Measurements from ENCODE around the gene BSG. TPM values are rescaled to one million over a fixed set of nuclear protein-coding genes. Genes with fewer than 3 reads are reported as not detected.

BSG gene
- polyA plus RNA-seq, 1 experiment, result 404 TPM

DNA sequence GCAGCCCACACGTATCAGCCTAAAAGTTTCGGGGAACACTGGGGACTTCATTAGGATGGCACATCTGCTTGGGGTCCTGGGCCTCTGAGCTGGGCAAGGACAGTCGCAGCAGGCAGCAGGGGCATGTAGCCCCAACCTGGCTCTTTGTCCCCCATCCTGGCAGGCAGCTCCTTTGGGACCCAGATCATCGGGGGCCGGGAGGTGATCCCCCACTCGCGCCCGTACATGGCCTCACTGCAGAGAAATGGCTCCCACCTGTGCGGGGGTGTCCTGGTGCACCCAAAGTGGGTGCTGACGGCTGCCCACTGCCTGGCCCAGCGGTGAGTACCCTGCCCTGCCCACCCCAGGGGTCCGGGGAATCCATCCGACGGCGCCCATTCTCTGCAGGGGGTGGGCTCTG is 25.3 kb upstream of the BSG start:
- TF ChIP-seq, protein P1, sequence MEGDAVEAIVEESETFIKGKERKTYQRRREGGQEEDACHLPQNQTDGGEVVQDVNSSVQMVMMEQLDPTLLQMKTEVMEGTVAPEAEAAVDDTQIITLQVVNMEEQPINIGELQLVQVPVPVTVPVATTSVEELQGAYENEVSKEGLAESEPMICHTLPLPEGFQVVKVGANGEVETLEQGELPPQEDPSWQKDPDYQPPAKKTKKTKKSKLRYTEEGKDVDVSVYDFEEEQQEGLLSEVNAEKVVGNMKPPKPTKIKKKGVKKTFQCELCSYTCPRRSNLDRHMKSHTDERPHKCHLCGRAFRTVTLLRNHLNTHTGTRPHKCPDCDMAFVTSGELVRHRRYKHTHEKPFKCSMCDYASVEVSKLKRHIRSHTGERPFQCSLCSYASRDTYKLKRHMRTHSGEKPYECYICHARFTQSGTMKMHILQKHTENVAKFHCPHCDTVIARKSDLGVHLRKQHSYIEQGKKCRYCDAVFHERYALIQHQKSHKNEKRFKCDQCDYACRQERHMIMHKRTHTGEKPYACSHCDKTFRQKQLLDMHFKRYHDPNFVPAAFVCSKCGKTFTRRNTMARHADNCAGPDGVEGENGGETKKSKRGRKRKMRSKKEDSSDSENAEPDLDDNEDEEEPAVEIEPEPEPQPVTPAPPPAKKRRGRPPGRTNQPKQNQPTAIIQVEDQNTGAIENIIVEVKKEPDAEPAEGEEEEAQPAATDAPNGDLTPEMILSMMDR (IDR thresholded peaks at IDR 0.05; ENCODE audit: low read depth, low read length), result no peak
- Histone ChIP-seq H3K9me3 (ENCODE audit: control insufficient read depth, insufficient read depth, low read length) (peaks cover 5% of the 10 kb centered on the region; the same call in 1 of the 2 replicates), H3K27me3 (ENCODE audit: control insufficient read depth, insufficient read depth, low read length) (no peaks in the 10 kb centered on the region), H3K4me3 (ENCODE audit: low read depth, low read length) (no peak overlapping the region), H3K27ac (ENCODE audit: low read depth, low read length) (no peak overlapping the region)
- CTCF ChIA-PET, result no interaction called here
- DNase-seq (ENCODE audit: low read depth, low spot score), result no peak
- POLR2A ChIA-PET, result interaction anchor here (0.8 kb wide), 1 partner anchor 26 kb away, joined by 4 read pairs; the partner anchor contains the start of gene BSG

DNA sequence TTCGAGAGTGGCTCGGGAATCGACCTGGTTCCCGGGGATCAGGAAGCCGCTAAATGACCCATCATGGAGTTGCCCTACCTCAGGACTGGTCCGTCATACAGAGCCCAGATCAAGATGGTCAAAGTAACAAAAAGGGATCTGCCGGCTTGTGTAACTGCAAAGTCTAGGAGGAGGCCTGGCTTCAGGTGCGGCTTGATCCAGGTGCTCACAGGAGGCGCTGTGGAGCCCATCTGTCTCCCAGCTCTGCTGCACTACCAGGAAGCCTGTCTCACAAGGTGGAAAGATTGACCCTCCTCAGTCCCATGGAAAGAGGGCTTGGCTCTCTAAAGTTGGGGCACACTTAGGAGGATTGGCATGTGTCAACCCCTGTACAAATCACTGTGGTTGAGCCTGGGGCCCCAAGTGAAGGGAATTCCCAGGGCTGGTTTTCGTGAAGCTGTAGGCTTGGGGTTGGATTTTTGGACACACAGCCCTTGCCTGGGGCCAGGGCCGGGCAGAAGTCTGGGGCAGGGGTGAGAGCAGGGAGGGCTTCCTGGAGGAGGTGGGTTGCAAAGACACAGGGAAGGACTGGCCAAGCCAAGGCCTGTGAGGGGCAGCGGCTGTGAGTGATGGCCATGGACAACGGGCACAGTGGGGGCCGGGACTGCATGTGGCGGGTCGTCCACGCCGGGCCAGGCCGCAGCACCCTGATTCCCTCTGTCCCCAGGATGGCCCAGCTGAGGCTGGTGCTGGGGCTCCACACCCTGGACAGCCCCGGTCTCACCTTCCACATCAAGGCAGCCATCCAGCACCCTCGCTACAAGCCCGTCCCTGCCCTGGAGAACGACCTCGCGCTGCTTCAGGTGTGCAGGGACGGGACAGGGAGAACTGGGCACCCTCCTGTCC is 24.3 kb upstream of the BSG start:
- ChIA-PET CTCF (no interaction called here), POLR2A (interaction anchor here (0.8 kb wide), 1 partner anchor 25 kb away, joined by 4 read pairs; the partner anchor contains the start of gene BSG)

DNA sequence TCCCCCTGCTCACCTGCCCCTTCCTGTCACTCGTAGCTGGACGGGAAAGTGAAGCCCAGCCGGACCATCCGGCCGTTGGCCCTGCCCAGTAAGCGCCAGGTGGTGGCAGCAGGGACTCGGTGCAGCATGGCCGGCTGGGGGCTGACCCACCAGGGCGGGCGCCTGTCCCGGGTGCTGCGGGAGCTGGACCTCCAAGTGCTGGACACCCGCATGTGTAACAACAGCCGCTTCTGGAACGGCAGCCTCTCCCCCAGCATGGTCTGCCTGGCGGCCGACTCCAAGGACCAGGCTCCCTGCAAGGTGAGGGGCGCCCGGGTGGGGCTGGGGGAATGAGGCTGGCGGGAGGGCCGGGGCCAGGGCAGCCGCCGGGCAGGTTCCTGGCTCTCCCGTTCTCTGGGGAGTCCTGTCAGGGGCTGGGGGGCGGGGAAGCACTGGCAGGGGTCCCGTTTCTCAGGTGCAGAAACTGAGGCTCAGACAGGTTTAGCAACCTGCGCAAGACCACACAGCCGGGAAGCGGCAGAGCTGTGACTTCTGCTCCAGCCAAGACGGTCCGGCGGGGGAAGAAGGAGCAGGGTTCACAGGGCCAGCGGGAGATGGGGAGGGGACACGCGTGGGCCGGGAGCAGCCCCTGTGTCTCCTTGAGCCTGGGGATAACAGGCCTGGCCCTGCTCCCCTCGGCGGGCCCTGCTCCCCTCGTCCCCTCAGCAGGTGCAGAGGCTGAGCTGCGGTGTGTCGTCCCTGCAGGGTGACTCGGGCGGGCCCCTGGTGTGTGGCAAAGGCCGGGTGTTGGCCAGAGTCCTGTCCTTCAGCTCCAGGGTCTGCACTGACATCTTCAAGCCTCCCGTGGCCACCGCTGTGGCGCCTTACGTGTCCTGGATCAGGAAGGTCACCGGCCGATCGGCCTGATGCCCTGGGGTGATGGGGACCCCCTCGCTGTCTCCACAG is 23.2 kb upstream of the BSG start:
- TF ChIP-seq, protein P1 (IDR thresholded peaks at IDR 0.05; ENCODE audit: low read depth, low read length), result no peak
- H3K9me3 ChIP-seq (ENCODE audit: control insufficient read depth, insufficient read depth, low read length), result no peaks in the 10 kb centered on the region; the same call in 1 of the 2 replicates
- H3K27me3 ChIP-seq (ENCODE audit: control insufficient read depth, insufficient read depth, low read length), result no peaks in the 10 kb centered on the region
- no peak for DNase-seq (ENCODE audit: low read depth, low spot score)
- no peak overlapping the region for H3K4me3 ChIP-seq (ENCODE audit: low read depth, low read length)
- ChIA-PET CTCF (no interaction called here), POLR2A (interaction anchor here (0.6 kb wide), 1 partner anchor 150 kb away, joined by 3 read pairs; no protein-coding TSS in a partner anchor)
- H3K27ac ChIP-seq (ENCODE audit: low read depth, low read length), result no peak overlapping the region

More for the DNA sequence above, 24.3 kb upstream of the BSG start:
- TF ChIP-seq, protein P1 (IDR thresholded peaks at IDR 0.05; ENCODE audit: low read depth, low read length), result no peak
- Histone ChIP-seq H3K27ac (ENCODE audit: low read depth, low read length) (no peak overlapping the region), H3K9me3 (ENCODE audit: control insufficient read depth, insufficient read depth, low read length) (no peaks in the 10 kb centered on the region; the same call in 1 of the 2 replicates), H3K4me3 (ENCODE audit: low read depth, low read length) (no peak overlapping the region), H3K27me3 (ENCODE audit: control insufficient read depth, insufficient read depth, low read length) (no peaks in the 10 kb centered on the region)
- no peak for DNase-seq (ENCODE audit: low read depth, low spot score)

DNA sequence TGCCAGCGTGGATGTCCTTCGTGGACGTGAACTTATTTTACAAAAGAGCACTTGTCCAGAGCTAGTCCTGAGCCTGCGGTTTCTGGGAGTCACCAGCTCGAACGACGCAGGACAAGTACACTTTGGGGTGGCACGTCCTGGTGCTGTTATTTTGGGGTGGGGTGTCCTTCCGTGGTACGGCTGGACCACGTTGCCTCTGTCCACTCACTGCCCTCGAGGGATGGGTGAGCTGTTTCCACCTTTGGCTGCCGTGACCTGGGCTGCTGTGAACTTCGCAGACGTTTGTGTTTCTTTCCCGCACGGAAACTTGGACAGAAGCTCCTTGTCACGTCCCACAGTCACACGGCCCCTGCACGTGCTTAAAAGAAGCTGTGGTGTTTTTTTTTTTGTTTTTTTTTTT is 17.6 kb upstream of the BSG start:
- no peaks in the 10 kb centered on the region for H3K27me3 ChIP-seq (ENCODE audit: control insufficient read depth, insufficient read depth, low read length)
- H3K4me3 ChIP-seq (ENCODE audit: low read depth, low read length), result no peak overlapping the region
- ChIA-PET POLR2A (no interaction called here), CTCF (interaction anchor here (1.0 kb wide), 1 partner anchor 22 kb away, joined by 3 read pairs; no protein-coding TSS in a partner anchor)
- no peak overlapping the region for H3K27ac ChIP-seq (ENCODE audit: low read depth, low read length)
- DNase-seq (ENCODE audit: low read depth, low spot score), result no peak
- TF ChIP-seq, protein P1 (IDR thresholded peaks at IDR 0.05; ENCODE audit: low read depth, low read length), result no peak
- no peaks in the 10 kb centered on the region; the same call in 1 of the 2 replicates for H3K9me3 ChIP-seq (ENCODE audit: control insufficient read depth, insufficient read depth, low read length)
